BLaER1 treated with 17β-estradiol and CSF1 and Interleukin-3, amounts not matched to agents 10 nM and 100 nM (cell line): Measurements from ENCODE around the gene MDFI.

Experiments
- H3K27ac ChIP-seq, 11 experiments: shearing (Covaris generic); formaldehyde crosslinking; 2 replicates each; pipeline ENCODE4 v1.8.1; 2022
- H3K27me3 ChIP-seq, 11 experiments: shearing (Covaris generic); formaldehyde crosslinking; 2 replicates each; pipeline ENCODE4 v1.8.1; 2022
- H3K36me3 ChIP-seq, 11 experiments: shearing (Covaris generic); formaldehyde crosslinking; 2 replicates each; pipeline ENCODE4 v1.8.1; 2022
- H3K4me1 ChIP-seq, 10 experiments: shearing (Covaris generic); formaldehyde crosslinking; 2 replicates each; pipeline ENCODE4 v1.8.1; 2022
- H3K4me2 ChIP-seq, 11 experiments: shearing (Covaris generic); formaldehyde crosslinking; 2 replicates each; pipeline ENCODE4 v1.8.1; 2022
- H3K4me3 ChIP-seq, 10 experiments: shearing (Covaris generic); formaldehyde crosslinking; 2 replicates each; pipeline ENCODE4 v1.8.1; 2022
- H3K9ac ChIP-seq, 11 experiments: shearing (Covaris generic); formaldehyde crosslinking; 2 replicates each; pipeline ENCODE4 v1.8.1; 2022
- H3K9me3 ChIP-seq, 11 experiments: shearing (Covaris generic); formaldehyde crosslinking; replicated peaks in 1 of 11; 2 replicates each; pipeline ENCODE4 v1.8.1; 2022
- H4K20me1 ChIP-seq, 11 experiments: shearing (Covaris generic); formaldehyde crosslinking; 2 replicates each; pipeline ENCODE4 v1.8.1; 2022
- Cebpa-rat ChIP-seq, 11 experiments: shearing (Covaris generic); IDR thresholded peaks; 2 replicates each; pipeline ENCODE4 v1.8.1; 2022

MDFI gene

GRCh38 chr6:41634657-41635056 lies 3.6 kb upstream of the MDFI start:
- TF ChIP-seq Cebpa-rat (IDR thresholded peaks at IDR 0.05), result no peak
- Histone ChIP-seq H3K4me2 (peak overlapping the region; percentile 49 to 99 (median 82)), H3K9me3 (no peaks in the 10 kb centered on the region), H3K4me1 (peaks cover 35 to 78% (median 66%) of the 10 kb centered on the region in 10 experiments), H3K27ac (peak overlapping the region in 6 of 11 experiments; percentile 1 to 47 (median 10); a peak in 6 of 22 replicates), H3K27me3 (peaks cover 0 to 10% (median 0%) of the 10 kb centered on the region in 11 experiments; a peak in 3 of 22 replicates), H4K20me1 (peaks cover 0 to 6% (median 4%) of the 10 kb centered on the region in 11 experiments; a peak in 10 of 22 replicates), H3K36me3 (no peaks in the 10 kb centered on the region), H3K9ac (peak overlapping the region in 4 of 11 experiments; percentile 2 to 41 (median 8); a peak in 6 of 22 replicates), H3K4me3 (no peak overlapping the region)

- peak overlapping the region; percentile 49 to 99 (median 82); a peak in 20 of 22 replicates for H3K4me2 ChIP-seq
- peaks cover 0 to 12% (median 12%) of the 10 kb centered on the region in 11 experiments; a peak in 11 of 22 replicates for H4K20me1 ChIP-seq
- no peak overlapping the region; a peak in 1 of 22 replicates for H3K9ac ChIP-seq
- H3K9me3 ChIP-seq, result no peaks in the 10 kb centered on the region
- peaks cover 0 to 10% (median 0%) of the 10 kb centered on the region in 11 experiments; a peak in 3 of 22 replicates for H3K27me3 ChIP-seq
- H3K4me3 ChIP-seq, result no peak overlapping the region
- no peaks in the 10 kb centered on the region for H3K36me3 ChIP-seq
- H3K4me1 ChIP-seq, result peaks cover 36 to 78% (median 69%) of the 10 kb centered on the region in 10 experiments
- no peak for TF ChIP-seq Cebpa-rat (IDR thresholded peaks at IDR 0.05)
- peak overlapping the region in 1 of 11 experiments; percentile 47; a peak in 1 of 22 replicates for H3K27ac ChIP-seq
Measured at GRCh38 chr6:41635365-41635764, 2.9 kb upstream of the MDFI start.

GRCh38 chr6:41636833-41637193 lies 1.5 kb upstream of the MDFI start:
- peak overlapping the region in 1 of 10 experiments; percentile 96; a peak in 2 of 20 replicates for H3K4me3 ChIP-seq
- peak overlapping the region in 6 of 11 experiments; percentile 80 to 91 (median 90); a peak in 8 of 22 replicates for H3K27ac ChIP-seq
- peak overlapping the region in 10 of 11 experiments; percentile 92 to 99 (median 96); a peak in 20 of 22 replicates for H3K4me2 ChIP-seq
- no peaks in the 10 kb centered on the region for H3K9me3 ChIP-seq
- peak overlapping the region in 5 of 11 experiments; percentile 88 to 93 (median 90); a peak in 5 of 22 replicates for H3K9ac ChIP-seq
- H4K20me1 ChIP-seq, result peaks cover 0 to 26% (median 19%) of the 10 kb centered on the region in 11 experiments; a peak in 12 of 22 replicates
- H3K4me1 ChIP-seq, result peaks cover 39 to 85% (median 83%) of the 10 kb centered on the region in 10 experiments
- H3K27me3 ChIP-seq, result peaks cover 0 to 10% (median 0%) of the 10 kb centered on the region in 11 experiments; a peak in 3 of 22 replicates
- peaks cover 0 to 10% (median 6%) of the 10 kb centered on the region in 11 experiments; a peak in 4 of 22 replicates for H3K36me3 ChIP-seq
- TF ChIP-seq Cebpa-rat (IDR thresholded peaks at IDR 0.05), result no peak

GRCh38 chr6:41637194-41638001 lies 870 bp upstream of the MDFI start:
- H4K20me1 ChIP-seq, result peaks cover 0 to 32% (median 25%) of the 10 kb centered on the region in 11 experiments; a peak in 13 of 22 replicates
- H3K9me3 ChIP-seq, result no peaks in the 10 kb centered on the region
- peak overlapping the region; percentile 81 to 93 (median 89); a peak in 21 of 22 replicates for H3K9ac ChIP-seq
- TF ChIP-seq Cebpa-rat (IDR thresholded peaks at IDR 0.05), result no peak
- peak overlapping the region in 10 of 11 experiments; percentile 67 to 91 (median 88); a peak in 19 of 22 replicates for H3K27ac ChIP-seq
- peaks cover 0 to 10% (median 0%) of the 10 kb centered on the region in 11 experiments; a peak in 3 of 22 replicates for H3K27me3 ChIP-seq
- H3K4me3 ChIP-seq, result peak overlapping the region; percentile 74 to 97 (median 93)
- H3K4me1 ChIP-seq, result peaks cover 45 to 90% (median 89%) of the 10 kb centered on the region in 10 experiments
- peaks cover 0 to 16% (median 9%) of the 10 kb centered on the region in 11 experiments; a peak in 6 of 22 replicates for H3K36me3 ChIP-seq
- H3K4me2 ChIP-seq, result peak overlapping the region; percentile 92 to 99 (median 96)

GRCh38 chr6:41638935-41639808 lies 904 bp downstream of the MDFI start:
- peaks cover 0 to 10% (median 0%) of the 10 kb centered on the region in 11 experiments; a peak in 3 of 22 replicates for H3K27me3 ChIP-seq
- no peaks in the 10 kb centered on the region for H3K9me3 ChIP-seq
- peaks cover 54 to 91% (median 89%) of the 10 kb centered on the region in 10 experiments for H3K4me1 ChIP-seq
- peak overlapping the region; percentile 92 to 99 (median 96) for H3K4me2 ChIP-seq
- H3K4me3 ChIP-seq, result peak overlapping the region; percentile 74 to 97 (median 93)
- peak overlapping the region; percentile 42 to 91 (median 87); a peak in 20 of 22 replicates for H3K27ac ChIP-seq
- peaks cover 0 to 48% (median 38%) of the 10 kb centered on the region in 11 experiments; a peak in 14 of 22 replicates for H4K20me1 ChIP-seq
- peak overlapping the region; percentile 81 to 93 (median 89) for H3K9ac ChIP-seq
- peaks cover 0 to 29% (median 10%) of the 10 kb centered on the region in 11 experiments; a peak in 11 of 22 replicates for H3K36me3 ChIP-seq
- TF ChIP-seq Cebpa-rat (IDR thresholded peaks at IDR 0.05), result no peak

GRCh38 chr6:41639809-41640371 lies 1.6 kb downstream of the MDFI start:
- Histone ChIP-seq H3K9me3 (no peaks in the 10 kb centered on the region), H3K4me1 (peaks cover 51 to 91% (median 89%) of the 10 kb centered on the region in 10 experiments), H3K27me3 (peaks cover 0 to 10% (median 0%) of the 10 kb centered on the region in 11 experiments; a peak in 3 of 22 replicates), H3K27ac (peak overlapping the region in 6 of 11 experiments; percentile 80 to 91 (median 89); a peak in 11 of 22 replicates), H3K36me3 (peaks cover 0 to 34% (median 14%) of the 10 kb centered on the region in 11 experiments; a peak in 12 of 22 replicates), H3K9ac (peak overlapping the region in 8 of 11 experiments; percentile 88 to 93 (median 90); a peak in 17 of 22 replicates), H3K4me2 (peak overlapping the region; percentile 92 to 99 (median 96)), H4K20me1 (peaks cover 0 to 55% (median 45%) of the 10 kb centered on the region in 11 experiments; a peak in 14 of 22 replicates), H3K4me3 (peak overlapping the region in 8 of 10 experiments; percentile 80 to 97 (median 96); a peak in 16 of 20 replicates)
- no peak for TF ChIP-seq Cebpa-rat (IDR thresholded peaks at IDR 0.05)

- Histone ChIP-seq H3K27me3 (peaks cover 0 to 10% (median 0%) of the 10 kb centered on the region in 11 experiments; a peak in 3 of 22 replicates), H3K9ac (peak overlapping the region in 6 of 11 experiments; percentile 88 to 93 (median 90); a peak in 7 of 22 replicates), H3K9me3 (no peaks in the 10 kb centered on the region), H3K4me1 (peaks cover 46 to 91% (median 89%) of the 10 kb centered on the region in 10 experiments), H4K20me1 (peaks cover 0 to 61% (median 50%) of the 10 kb centered on the region in 11 experiments; a peak in 15 of 22 replicates), H3K27ac (peak overlapping the region in 5 of 11 experiments; percentile 12 to 90 (median 87); a peak in 7 of 22 replicates), H3K36me3 (peaks cover 0 to 39% (median 19%) of the 10 kb centered on the region in 11 experiments; a peak in 13 of 22 replicates), H3K4me2 (peak overlapping the region in 9 of 11 experiments; percentile 92 to 99 (median 96); a peak in 17 of 22 replicates), H3K4me3 (peak overlapping the region in 6 of 10 experiments; percentile 89 to 97 (median 96); a peak in 5 of 20 replicates)
- TF ChIP-seq Cebpa-rat (IDR thresholded peaks at IDR 0.05), result no peak
Measured at GRCh38 chr6:41640426-41640825, 2.2 kb downstream of the MDFI start.
